Suppressor macrophage treated with lipopolysaccharide for 1 hour (primary cell): ENCODE results near the gene PSMA2.

ENCODE experiments used
- DNase-seq, 3 donors: peaks; one replicate each; pipeline ENCODE4 v3.0.0-alpha.2; 2020 to 2022

PSMA2 gene

GRCh38 chr7:42931834-42932651 lies at the start of gene PSMA2, which contains the start of gene MRPL32:
PSMA2 (minus strand) TSS chr7:42932174; CDS start chr7:42932158, 16 bp downstream.
MRPL32 (plus strand) TSS chr7:42932376; CDS start chr7:42932387, 11 bp downstream.
- peak; percentile 97 to 99 (median 98) for DNase-seq

DNA sequence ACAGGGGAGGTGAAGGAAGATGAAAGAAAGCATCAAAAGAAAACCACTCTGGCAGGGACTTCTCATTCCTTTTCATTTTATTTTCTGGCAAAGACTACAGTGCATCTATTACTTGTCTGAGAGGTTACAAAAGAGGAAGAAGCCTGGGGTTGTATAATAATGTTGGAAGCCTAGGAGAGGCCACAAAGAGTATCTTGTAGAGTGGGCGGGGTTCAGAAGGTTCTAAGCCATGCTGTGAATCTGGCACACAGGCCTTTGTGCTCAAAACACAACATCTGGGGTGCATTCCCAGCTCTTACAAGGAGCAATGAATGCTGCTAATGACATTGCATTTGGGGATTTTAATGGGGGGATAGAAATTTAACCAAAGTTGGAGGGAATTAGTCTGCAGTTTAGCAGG lies 49.6 kb upstream of the PSMA2 start:
- peak in 2 of 3 donors; percentile 7 to 12 for DNase-seq

GRCh38 chr7:42980514-42980913 lies 48.5 kb upstream of the PSMA2 start:
- no peak for DNase-seq

DNA sequence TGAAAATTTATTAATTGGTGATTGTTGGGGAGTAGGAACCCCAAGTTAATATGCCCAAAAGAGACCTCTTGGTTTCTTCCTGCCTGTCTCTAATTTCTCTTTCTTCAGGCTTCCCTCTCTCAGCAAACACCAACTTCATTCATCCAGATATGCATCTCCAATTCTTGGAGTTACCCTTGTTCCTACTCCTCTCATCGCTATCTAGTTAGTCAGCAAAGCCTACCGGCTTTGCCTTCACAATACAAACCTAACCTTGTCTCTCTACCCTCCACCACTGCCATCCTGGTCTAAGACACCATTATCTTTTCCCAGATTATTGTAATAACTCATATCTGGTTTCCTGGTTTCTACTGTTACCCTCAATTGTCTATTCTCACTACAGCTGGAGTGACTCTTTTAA lies 48.1 kb upstream of the PSMA2 start:
- no peak for DNase-seq

GRCh38 chr7:42978496-42978895 lies 46.5 kb upstream of the PSMA2 start:
- no peak for DNase-seq

- no peak for DNase-seq
These were observed 44.4 kb upstream of the PSMA2 start for GRCh38 chr7:42976371-42976770.

GRCh38 chr7:42972699-42973500 lies 40.9 kb upstream of the PSMA2 start:
- DNase-seq, result no peak

DNA sequence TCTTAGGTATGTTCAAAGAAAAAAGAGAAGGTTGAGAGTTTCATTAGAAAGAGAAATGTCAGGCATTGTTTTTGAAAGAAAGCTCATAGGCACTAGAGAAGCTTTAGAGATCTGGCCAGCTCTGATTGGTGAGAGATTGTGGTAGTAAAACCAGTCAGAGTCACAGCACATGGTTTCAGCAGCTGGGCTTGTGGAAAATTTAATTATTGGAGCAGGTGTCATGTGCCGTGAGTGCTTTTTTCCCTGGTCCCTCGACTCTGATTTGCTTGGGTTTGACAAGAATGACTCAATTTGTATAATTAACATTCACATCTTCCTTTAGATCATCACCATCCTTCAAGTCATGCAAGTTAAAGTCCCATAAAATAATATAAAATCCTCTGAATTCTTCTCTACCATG lies 35.4 kb upstream of the PSMA2 start:
- DNase-seq, result no peak

- peak; percentile 24 to 26 (median 26) for DNase-seq
These were observed 33.2 kb upstream of the PSMA2 start for GRCh38 chr7:42964849-42965805.

- peak in 1 of 3 donors; percentile 6 for DNase-seq
These were observed 32.3 kb upstream of the PSMA2 start for GRCh38 chr7:42964293-42964692.

DNA sequence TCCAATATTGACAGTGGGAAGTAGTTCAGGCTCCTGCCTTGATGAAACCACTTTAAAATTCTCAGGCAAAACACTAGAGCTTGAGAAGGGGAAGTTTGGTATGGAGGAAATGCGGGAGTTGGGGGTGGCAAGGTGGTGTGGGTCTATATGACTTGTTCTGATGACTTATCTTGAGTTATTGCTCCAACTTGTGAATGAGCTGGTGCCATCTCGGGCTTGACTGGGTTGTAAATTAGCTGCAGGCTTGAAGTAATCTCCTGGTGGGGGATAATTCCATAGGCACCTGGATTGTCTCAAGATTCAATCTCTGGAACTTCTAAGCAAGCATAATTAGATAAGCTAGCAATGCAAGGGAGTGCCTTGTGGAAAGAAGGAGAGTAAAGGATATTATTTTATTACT lies 29.2 kb upstream of the PSMA2 start:
- DNase-seq, result peak; percentile 30 to 48 (median 32)

DNA sequence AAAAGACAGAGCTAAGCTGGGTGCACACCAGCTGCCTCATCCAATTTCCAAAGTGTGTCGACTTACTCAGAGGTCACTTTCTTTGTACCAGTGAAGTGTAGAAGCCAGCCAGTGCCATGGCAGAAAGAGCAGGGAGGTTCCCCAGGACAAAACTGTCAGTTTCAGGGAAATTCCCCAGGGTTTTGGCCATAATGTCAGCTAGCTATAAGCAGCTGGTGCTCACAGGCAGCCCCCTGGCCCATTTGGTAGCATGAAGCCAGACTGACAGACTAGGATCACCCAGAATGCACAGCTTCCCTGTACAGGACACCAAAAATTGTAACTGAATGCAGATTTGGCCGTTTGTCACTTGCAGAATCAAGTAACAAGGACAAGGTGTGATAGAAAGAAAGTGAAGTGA lies 28.8 kb upstream of the PSMA2 start:
- DNase-seq, result peak; percentile 26 to 48 (median 39)

DNA sequence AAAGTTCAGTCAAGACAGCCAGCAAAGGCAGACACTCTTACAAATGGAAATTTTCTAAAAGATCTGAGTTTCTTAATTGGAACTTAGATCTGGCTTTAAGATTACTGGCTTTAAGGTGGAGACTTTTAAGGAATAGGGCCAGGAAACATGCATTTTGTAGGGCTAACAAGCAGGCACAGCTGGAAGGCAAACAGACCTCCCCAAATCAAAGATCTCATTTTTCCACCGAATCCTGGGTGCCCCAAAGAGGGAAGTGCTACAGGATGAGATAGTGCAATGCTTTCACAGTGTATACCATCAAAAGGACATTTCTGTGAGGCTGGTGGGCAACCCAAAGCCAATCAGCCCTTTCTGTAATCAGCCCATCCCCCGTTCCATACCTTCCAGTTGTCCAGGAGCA lies 27.6 kb upstream of the PSMA2 start:
- no peak for DNase-seq

DNA sequence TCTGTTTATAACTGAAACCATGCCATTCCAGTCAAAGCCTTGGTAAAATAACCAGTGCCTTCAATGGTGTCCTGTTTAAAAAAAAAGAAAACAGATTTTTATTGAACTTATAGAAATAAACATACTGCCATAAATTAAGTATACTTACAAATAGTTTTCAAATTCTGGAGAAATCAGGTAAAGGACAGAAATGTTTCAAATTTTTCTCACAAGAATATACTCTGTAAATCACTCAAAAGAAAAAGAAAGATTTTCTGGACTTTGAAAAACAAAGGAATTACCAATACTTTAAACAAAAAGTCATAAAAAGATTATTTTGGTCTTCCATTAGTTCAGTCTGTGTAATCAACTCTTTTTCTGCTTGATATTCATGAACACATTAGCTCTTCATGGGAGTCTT lies 24.1 kb upstream of the PSMA2 start:
- DNase-seq, result no peak

GRCh38 chr7:42953994-42954393 lies 22.0 kb upstream of the PSMA2 start:
- DNase-seq, result peak; percentile 65 to 69 (median 67)

DNA sequence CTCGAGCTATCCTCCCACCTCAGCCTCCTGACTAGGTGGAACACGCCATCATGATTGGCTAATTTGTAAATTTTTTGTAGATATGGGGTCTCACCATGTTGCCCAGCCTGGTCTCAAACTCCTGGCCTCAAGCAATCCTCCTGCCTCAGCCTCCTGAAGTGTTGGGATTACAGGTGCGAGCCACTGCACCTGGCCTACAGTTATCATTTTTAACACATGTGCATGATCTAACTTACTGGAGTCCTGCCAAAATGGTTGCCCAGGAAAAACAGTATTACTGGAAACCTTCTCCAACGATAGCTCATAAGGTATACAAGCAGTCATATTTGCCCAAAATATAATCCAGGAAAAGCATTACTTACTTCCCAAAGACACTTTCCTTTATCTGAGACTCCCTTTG lies 20.4 kb upstream of the PSMA2 start:
- no peak for DNase-seq

GRCh38 chr7:42950417-42950816 lies 18.4 kb upstream of the PSMA2 start:
- peak in 1 of 3 donors; percentile 20 for DNase-seq

DNA sequence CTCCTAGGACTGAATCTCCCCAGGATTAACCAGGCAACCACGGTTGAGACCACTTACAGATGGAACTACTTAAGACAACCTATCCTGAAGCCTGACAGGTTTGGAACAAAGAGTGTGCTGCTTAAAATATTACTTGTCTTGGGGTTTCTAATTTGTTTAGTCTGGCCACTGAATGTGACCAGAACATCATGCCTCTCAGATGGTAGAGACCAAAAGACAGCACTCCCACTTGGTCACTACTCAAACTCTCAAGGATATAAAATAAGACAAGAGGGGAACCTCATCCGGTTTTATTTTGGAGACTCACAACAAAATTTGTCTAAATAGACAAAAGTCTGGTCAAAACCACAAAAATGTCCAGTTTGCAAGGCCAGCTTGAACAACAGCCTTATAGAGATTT lies 15.5 kb upstream of the PSMA2 start:
- DNase-seq, result no peak

- DNase-seq, result peak; percentile 52 to 66 (median 58)
These were observed 14.6 kb upstream of the PSMA2 start for GRCh38 chr7:42946627-42946950.

DNA sequence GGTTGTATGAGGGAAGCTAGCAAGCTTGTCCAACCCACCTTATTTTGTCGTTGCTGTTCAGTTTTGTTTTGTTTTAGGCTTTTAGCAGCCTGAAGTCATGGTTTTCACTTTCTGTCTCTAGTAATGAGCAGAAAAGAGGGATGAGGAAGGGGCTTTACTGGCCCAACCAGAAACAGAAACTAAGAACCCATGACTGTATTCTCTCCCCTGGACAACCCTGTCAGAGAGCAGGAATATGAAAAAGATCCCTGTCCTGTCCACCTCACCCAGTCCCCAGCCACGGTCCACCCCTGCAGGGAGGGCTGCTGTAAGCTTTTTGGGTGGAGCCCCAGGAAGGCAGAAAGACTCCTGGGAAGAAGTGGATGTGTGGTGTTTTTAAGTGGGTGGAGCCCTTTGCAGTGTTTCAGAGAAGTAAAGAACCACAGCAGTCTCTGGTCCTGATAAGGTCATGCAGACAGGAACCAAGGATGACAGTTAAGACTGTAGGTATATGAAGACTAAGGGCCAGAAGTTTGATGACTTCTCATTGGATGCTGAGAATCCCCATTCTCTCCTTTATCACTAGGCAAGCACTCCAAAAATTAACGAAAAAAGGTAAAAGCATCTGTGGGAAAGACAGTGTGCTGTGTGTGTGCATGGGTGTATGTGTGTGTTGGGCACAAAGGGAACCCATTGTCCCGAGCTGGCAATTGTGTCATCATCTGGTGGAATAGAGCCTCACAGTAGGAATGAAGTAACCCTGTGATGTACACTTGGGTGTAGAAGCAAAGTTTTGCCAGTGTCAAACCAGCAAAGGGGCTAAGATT lies 14.1 kb upstream of the PSMA2 start:
- peak; percentile 44 to 81 (median 78) for DNase-seq

- DNase-seq, result peak; percentile 81 to 90 (median 86)
These were observed 9.2 kb upstream of the PSMA2 start for GRCh38 chr7:42940985-42941847.
